HEK293 (cell line): Measurements from ENCODE around the gene TAL1.

Experiments used
- KLF1 ChIP-seq: fragments of 450-650 bp; formaldehyde crosslinking; IDR thresholded peaks from 2 replicates; pipeline ENCODE4 v1.5.1; 2016; ENCODE audit warnings: missing biosample characterization, missing genetic modification characterization
- REST ChIP-seq: fragments of 450-650 bp; formaldehyde crosslinking; IDR thresholded peaks from 2 replicates; pipeline ENCODE4 v1.5.1; 2016; ENCODE audit warnings: missing biosample characterization, missing genetic modification characterization
- ZNF24 ChIP-seq: fragments of 450-650 bp; formaldehyde crosslinking; IDR thresholded peaks from 2 replicates; pipeline ENCODE4 v1.5.1; 2016; ENCODE audit warnings: missing biosample characterization, missing genetic modification characterization
- TF ChIP-seq, protein P1 (sequence below): fragments of 450-650 bp; formaldehyde crosslinking; IDR thresholded peaks from 2 replicates; pipeline ENCODE4 v1.5.1; 2016; ENCODE audit warnings: missing biosample characterization, missing genetic modification characterization
- TF ChIP-seq, protein P2 (sequence below): fragments of 450-650 bp; formaldehyde crosslinking; IDR thresholded peaks from 2 replicates; pipeline ENCODE4 v1.5.1; 2016; ENCODE audit warnings: missing biosample characterization, missing genetic modification characterization

- no peak for TF ChIP-seq ZNF24 (tag by site-specific recombination)
- TF ChIP-seq, protein P1, sequence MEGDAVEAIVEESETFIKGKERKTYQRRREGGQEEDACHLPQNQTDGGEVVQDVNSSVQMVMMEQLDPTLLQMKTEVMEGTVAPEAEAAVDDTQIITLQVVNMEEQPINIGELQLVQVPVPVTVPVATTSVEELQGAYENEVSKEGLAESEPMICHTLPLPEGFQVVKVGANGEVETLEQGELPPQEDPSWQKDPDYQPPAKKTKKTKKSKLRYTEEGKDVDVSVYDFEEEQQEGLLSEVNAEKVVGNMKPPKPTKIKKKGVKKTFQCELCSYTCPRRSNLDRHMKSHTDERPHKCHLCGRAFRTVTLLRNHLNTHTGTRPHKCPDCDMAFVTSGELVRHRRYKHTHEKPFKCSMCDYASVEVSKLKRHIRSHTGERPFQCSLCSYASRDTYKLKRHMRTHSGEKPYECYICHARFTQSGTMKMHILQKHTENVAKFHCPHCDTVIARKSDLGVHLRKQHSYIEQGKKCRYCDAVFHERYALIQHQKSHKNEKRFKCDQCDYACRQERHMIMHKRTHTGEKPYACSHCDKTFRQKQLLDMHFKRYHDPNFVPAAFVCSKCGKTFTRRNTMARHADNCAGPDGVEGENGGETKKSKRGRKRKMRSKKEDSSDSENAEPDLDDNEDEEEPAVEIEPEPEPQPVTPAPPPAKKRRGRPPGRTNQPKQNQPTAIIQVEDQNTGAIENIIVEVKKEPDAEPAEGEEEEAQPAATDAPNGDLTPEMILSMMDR (tag by site-specific recombination) = no peak
- TF ChIP-seq REST = no peak
- TF ChIP-seq, protein P2, sequence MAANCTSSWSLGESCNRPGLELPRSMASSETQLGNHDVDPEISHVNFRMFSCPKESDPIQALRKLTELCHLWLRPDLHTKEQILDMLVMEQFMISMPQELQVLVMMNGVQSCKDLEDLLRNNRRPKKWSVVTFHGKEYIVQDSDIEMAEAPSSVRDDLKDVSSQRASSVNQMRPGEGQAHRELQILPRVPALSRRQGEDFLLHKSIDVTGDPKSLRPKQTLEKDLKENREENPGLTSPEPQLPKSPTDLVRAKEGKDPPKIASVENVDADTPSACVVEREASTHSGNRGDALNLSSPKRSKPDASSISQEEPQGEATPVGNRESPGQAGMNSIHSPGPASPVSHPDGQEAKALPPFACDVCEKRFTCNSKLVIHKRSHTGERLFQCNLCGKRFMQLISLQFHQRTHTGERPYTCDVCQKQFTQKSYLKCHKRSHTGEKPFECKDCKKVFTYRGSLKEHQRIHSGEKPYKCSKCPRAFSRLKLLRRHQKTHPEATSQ (tag by site-specific recombination) = no peak
- no peak for TF ChIP-seq KLF1 (tag by site-specific recombination)
These were observed 20.2 kb downstream of the TAL1 start for GRCh38 chr1:47211796-47212269.
